ENCODE measurements around the gene SLC22A23.
"Not testable (repeated sequence)": the region's sequence is repeated elsewhere in the genome, so short reads cannot be mapped to it uniquely, and the experiment has no call there.

SLC22A23 gene

DNA sequence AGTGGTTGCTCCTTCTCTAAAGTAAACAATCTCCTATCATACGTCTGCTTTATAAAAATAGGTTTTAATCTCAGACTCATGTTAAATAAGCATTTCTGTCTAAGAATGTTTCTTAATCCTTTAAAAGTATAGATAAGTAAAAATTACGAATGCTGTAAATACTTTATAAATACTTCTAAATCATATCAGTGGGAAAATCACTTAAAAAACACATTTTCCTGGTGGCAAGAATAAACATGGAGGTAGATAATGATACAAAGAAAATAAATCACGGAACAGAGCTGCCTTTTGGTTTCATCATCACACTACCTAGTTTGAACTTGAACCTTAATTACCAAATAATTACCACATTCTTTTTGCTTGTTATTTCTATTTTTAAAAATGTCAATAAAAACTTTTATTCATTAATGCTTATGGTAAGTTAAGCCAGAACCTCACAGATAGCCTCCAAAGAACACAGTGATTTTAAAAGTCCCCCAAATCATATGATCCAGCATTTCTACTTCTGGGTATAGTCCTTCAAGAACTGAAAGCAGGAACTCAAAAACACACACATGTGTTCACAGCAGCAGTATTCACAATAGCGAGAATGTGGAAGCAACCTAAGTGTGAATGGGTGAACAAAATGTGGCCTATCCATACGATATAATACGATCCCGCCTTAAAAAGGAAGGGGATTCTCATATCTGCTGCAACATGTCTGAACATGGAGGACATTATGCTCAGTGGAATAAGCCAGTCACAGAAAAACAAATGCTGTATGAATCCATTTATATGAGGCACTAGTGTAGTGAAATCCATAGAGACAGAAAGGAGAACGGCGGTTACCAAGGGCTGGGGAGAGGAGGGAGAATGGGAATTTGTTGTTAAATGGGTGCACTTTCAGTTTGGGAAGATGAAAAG lies 72.4 kb downstream of the SLC22A23 start:
- no peak for DNase-seq

DNA sequence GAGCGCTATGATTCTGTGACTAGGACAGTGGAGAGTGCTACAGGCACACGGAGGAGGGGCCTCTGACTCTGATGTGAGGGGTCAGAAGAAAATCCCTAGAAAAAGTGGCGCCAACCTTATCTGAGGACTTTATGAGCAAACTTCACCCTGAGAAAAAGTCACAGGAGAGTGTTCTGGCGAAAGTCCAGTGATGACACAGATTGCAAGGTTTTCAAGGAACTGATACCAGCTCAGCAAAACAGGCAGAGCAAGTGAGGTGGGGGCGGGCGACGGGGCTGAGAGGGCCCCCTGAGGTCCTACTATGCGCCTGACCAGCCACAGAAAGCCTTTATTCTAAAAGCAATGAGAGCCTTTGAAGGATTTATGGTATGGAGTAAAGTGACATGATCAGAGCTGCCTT lies 73.3 kb downstream of the SLC22A23 start:
- DNase-seq, result no peak

DNA sequence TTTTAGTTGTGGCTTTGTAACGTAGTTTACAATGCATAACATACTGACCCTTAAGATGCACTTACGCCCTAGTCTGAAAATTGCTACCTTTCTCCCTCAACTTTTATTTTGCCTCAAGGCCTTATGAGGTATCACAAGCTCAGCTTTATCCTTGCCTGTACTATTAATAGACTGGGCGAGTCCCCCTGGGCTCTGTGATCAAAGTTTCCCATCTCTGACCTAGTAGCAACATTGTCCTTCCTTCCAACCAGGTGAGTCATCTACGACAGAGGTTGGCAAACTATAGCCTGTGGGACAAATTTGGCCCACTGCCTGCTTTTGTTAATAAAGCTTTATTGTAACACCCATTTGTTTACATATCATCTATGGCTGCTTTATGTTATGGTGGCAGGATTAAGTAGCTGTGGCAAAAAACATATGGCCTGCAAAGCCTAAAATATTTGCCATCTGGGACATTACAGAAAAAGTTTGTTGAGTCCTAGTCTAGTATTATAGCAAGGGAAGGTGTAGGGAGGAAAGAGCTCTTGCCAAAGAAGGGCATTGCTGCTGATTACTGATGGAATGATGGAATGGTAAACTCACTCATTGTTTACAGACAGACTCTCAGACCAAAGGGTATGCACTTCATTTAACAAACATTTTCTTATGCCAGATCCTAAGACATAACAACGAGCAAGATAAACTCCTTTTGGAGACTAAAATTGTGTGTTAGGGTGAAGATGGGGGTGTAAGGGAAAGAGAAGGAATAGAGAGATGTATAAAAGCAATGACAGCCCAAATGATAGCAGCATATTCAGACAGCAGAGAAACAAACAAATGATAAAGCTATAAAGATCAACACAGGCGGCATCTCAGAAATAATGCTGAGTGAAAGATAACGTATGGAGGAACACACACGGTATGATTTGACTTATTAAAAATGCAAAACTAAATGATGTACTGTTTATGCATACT lies 74.2 kb downstream of the SLC22A23 start:
- DNase-seq, result no peak

DNA sequence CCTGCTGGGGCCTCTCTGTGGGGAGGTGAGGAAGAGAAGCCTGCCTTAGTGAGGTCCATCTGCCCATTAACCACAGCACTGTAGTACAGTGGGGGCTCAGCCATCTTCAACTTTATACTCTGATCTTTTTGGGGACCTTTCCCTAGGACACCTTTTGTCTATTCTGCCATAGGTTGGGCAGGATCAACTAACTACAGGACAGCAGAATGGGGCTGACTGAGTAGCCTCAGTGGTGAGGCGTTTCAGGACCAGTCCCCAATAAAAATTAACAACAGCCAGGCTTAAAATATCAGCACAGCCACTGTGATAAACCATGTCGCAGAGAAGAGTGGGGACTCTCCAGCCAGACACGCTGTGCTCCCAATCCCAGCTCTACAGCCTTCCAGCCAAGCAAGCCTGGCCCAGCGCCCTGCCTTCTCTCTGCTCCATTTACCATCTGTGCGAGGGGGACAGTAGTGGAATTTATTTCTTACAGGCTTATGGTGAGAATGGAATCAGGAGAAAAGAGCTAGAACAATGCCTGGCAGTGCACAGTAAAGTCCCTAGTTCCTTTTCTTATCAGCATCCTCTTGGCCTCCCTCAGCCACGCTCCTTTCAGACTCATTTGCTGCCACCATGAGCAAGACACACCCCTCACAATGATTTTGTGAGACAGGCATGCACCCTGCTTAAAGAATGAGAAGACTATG lies 75.5 kb downstream of the SLC22A23 start:
- DNase-seq, result no peak

DNA sequence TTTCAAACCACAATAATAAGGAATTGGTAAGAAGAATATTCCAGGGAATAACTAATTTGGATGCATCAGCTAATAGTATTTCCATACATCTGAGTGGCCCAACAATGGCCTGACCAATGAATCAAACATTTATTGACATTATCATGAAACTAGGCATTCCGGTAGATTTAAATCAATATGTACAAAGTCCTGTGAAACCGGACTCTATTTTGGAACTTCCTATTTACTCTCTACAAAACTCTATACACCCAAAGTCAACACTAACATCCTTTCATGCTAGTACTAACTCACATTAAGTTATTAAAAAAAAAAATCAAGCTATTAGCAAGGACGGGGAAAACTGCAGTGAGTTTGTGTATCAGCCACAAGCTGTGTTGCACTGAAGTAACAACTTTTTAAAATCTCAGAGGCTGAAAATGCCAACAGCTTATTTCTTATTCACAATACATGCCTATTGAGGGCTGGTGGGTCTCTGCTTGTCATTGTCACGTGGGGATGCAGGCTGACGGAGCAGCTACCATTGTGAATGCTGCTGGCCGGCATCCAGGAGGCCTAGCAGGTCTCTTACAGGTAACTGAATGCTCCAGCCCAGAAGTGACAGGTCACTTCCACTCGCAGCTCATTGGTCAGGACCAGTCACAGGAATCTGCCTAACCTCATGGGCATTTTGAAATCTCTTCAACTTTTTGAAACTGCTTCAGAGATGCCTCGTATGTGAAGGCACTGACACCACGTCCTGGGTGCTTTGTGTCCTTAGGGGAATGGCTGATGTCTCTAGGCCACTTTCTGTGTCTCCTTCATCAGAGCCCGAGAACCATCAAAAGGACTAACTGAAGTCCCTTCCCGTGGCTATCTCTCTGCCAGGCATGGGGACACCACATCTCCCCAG lies 76.3 kb downstream of the SLC22A23 start:
- DNase-seq, result no peak

DNA sequence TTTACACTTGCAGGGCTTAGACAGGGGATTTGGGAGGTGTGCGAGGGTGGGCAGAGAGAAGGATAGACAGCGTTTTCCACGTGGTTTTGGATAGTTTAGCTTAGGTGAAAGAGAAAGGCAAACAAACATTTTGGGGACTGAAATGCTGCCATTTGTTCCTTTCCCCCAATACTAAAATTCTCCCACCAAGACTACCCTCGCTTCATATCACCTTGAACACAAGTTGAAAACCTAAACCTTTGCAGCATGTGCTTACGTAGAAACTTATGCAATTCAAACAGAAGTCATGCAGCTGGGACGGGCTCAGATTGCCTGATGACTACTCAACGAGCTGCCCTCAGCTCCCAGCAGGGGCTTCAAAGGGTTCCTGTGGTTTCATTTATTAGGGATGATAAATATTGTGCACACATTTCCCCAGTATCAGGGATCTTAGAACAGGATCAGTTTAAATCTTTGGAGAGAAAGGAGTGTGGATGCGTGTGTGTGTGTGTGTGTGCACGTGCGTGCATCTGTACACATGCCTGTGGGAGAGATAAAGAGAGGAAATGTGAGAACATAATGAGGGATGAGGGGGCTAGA lies 77.3 kb downstream of the SLC22A23 start:
- DNase-seq, result peak; percentile 15

DNA sequence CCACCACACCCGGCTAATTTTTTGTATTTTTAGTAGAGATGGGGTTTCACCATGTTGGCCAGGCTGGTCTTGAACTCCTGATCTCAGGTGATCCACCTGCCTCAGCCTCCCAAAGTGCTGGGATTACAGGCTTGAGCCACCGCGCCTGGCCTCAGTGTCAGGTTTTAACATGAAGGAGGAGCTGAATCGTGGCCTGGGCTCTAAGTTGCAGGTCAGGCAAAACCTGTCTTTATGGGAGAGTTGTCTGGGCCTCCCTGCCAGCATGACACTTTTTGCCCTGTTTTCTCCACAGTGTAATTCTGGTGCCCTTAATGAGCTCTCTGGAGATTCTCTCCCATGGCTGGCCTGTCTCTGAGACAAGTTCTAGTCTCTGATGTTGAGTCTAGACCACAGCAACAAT lies 78.0 kb downstream of the SLC22A23 start:
- not testable (repeated sequence) for DNase-seq

DNA sequence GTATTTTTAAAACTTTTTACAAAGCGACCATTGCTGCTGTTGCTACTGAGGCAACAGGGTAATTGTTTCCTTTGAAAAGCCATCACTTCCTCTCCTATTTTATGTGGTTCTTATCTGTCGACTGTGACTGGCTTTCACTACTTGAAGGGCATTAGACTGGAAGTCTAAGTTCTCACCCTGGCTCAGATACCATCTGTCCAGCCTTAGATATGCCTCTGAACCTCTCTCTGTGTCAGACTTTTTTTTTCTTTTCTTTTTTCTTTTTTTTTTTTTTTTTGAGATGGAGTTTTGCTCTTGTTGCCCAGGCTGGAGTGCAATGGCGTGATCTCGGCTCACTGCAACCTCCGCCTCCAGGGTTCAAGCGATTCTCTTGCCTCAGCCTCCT lies 78.5 kb downstream of the SLC22A23 start:
- not testable (repeated sequence) for DNase-seq

DNA sequence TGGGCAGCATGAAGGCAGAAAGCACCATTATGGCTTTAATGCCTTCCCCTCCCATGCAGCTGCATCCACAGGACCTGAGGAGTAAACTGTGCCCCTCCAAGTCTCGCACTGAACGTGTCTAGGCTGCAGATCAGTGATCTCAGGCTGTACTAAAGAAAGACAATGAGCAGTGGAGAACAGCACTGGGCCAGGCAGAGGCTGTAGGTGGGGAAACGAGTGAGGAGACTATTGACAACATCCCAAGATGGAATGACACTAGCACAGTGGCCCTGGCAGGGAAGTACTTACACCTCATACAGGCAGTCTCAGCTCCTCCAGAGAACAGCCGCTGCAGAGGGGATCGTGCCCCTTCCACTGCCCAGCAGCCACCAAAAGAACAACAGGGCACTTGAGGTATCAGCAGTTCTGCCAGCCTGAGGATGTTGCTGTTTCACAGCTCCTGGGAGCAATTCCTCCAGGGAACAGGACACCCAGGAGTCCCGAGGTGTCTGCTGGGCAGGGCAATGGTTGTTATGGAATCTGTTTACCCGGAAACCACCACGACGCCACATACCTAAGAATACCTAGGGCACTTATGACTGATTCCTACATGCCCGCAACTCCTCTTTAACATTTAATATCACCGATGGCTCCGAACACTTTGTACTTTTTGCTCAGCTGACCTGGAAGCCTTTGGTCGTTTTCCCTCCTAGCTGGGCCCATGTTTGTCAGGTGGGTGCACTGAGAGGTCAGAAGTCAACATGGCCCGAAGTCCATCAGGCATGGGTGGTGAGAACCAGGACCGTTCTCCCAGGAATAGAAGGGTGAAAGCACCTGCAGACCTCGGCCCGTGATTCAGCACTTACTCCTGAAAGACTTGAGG lies 79.1 kb downstream of the SLC22A23 start:
- DNase-seq, result no peak

DNA sequence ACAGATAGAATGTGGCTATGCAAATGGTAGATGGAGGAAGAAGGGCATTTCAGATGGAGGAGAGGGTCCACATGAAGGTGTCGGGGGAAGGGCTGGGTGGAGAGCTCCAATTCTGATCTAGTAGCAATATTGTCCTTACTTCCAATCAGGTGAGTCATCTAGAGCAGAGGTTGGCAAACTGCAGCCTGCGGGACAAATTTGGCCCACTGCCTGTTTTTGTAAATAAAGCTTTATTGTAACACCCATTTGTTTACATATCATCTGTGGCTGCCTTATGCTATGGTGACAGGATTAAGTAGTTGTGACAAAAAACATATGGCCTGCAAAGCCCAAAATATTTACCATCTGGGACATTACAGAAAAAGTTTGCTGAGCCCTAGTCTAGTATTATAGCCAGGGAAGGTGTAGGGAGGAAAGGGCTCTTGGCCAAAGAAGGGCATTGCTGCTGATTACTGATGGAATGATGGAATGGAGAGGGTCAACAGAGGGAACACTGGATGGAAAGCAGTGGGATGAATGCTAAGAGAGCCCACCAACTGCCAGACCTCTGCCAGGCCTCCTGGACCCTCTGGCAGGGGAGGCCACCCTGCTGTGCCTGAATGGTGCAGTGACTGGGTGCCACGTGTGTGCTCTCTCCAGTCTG lies 79.8 kb downstream of the SLC22A23 start:
- DNase-seq, result no peak

DNA sequence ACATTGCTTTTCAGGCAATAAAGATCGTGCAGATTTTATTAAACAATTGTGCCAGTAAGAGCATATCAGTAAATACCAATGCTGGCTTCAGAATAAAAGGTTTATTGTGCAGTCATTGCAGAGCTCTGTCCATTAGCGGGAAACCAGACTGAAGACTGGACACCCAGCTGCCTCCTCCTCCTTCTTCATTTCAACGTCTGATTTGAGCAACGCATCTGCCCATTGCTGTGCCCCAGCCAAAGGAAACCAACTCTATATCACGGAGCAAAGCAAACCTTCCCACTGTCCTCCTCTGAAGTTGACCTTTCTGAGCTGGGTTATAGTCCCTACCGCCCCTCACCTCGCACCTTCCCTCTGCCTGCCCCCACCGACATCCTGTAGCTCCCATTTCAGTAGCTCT lies 80.8 kb downstream of the SLC22A23 start:
- DNase-seq, result no peak

DNA sequence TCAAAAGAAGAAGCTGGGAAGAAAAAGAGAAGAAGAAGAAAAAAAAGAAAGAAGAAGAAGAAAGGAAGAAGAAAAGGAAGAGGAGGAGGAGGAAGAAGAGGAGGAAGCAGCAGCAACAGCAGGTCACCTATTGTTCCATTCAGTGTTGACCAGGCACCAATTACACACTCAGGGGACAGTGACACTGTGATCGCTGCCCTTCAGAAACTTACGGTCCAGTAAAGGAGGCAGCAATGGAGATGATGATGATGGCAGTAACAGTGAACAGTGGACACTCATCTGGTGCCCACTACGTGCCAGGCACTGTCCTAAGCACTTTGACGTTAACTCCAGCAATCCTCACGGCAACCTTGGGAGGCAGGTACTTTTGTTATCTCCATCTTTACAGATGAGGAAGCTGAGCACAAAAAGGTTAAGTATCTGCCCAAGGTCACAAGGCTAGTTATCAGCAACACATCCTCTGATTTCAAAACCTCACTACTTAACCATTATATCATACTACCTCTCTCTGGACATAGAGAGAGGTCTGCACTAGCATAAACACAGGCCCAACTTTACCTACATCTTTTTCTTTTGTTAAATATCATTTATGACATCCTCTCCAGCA lies 83.2 kb downstream of the SLC22A23 start:
- DNase-seq, result no peak

DNA sequence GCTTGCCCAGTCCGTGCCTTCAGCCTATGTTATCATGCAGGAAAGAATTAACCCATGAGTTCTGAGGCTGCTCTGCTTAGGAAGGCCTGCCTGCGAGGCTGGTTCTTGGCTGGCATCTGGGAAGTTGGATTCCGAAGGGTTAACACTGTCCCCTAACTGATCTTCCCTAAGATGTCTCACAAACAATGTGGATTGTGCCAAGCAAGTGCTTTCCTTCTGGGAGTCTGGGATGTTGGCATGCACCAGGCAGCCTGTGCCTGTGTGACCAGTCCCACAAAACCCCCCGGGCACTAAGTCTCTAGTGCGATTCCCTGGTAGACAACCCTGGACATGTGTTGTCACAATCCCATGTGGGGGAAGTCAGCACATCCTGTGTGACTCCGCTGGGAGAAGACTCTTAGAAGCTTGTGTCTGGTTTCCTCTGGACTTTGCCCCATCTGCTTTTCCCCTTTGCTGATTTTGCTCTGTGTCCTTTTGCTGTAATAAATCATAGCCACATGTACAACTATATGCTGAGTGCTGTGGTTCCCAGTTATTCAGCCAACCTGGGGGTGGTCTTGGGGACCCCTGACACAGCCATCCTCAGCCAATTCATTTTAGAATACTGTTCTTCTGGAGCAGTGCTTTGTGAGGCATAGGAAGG lies 83.8 kb downstream of the SLC22A23 start:
- no peak for DNase-seq

DNA sequence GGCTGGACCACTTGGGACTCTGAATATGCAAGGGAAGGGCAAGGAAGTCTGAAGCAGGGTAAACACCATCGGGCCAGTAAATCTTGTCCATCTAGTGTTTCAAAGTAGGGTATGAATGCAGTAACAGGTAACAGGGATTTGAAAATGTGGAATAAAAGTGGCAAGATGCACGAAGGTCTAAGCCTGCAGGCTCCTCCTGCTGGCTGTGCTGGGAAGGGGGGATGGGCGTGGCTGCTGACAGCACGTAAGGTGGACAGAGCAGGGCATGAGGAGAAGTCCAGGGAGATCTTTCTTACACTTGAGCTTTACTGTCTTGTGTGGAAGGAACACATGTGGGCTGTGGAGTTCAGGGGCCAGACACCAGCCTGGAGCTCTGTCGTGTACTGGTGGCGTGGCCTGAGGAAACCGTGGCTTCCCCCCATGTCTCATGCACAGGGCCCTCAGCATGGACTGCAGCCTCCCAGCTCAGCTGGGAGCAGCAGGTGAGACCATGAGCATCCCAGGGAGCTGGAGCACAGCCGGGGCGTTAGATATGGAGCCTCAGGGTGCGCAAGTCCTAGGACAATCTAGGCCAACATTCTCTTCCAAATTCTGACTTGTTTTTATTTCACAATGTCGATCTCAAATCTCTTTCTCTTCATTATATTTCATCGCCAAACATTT lies 84.5 kb downstream of the SLC22A23 start:
- no peak for DNase-seq

DNA sequence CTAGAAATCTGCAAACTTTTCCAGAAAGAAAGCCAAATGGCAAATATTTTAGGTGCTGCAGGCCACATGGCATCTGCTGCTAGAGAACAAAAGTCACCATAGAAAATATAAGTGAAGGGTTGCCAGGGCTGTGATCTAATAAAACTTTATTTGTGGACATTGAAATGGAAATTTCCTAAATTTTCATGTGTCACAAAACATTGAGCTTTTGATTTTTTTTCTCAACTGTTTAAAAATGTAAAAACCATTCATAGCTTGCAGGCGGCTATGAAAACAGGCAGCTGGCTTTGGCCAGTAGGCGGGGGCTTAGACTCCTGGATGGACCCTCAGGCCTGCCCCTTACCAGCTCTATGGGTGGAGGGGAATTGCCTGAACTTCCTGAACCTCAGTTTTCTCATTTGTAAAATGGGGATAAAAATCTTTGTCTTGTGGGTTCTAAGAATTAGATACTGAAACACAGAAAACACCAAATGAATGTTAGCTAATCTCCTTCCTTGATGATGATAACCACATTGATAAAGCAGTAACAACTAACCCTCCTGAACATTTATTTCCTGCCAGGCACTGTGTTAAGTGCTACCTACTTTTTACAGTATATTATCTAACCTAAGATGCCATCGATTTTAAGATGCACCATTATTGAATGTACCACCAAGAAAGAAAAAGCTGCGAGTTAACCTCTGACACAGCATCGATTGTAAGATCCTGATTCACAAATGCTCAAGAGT lies 85.5 kb downstream of the SLC22A23 start:
- DNase-seq, result no peak

DNA sequence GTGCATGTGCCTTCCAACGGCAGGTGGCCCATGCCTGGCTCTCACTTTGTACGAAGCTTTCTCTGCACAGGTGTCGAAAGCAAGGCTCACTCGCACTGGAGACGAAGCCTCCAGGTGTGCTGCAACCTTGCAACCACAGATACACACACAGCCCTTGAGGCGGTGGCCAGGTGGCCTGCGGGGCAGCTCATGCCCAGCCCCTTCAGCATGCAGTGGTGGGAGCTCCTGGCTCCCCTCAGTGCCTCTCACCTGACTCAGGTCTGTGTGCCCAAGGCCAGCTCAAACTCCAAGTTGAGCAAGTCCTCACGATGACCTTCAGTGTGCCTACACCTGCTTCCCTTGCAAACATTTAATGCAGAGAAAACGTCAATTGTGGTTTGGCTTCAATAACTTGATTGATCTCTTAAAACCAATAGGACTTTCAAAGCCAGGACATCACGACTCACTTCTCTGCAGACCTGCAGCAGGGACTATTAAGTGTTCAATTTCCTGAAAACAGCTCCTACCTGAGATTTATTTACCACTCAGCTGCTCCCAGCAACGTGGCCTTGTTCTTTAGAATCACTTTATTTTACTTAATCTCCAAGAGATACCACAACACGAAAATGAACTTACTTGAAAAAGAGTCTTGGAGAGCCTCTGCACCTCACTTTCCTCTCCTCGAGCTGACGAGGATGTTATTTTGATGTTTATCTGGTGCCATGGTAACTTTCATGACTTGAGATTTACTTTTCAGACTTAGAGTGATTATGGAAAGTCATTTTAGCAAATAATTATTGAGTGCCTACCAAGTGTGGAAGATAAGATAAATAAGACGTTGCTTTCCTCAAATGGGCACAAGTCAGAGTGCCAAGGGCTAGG lies 86.3 kb downstream of the SLC22A23 start:
- no peak for DNase-seq

DNA sequence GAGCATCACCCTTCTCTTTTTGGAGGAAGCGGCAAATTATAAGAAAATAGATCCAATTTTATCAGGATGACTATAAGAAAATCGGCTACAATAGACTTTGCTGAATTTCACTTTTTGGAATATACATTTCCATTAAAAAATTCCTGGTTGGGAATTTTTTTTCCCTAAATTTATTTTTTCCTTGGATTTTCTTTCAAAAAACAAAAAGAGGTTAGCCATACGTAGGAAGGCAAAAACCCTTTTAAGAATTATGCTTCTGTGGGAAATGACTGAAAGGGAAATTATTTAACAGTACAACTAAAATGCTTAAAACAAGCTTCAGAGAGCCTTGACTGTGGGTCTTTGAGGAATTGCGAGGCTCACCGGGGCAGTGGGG lies 86.9 kb downstream of the SLC22A23 start:
- no peak for DNase-seq

Measured in NCI-H748 treated with DMSO at 0.1 percent for 48 hours (cell line).